ENCODE results near the gene NLRP3.

DNA sequence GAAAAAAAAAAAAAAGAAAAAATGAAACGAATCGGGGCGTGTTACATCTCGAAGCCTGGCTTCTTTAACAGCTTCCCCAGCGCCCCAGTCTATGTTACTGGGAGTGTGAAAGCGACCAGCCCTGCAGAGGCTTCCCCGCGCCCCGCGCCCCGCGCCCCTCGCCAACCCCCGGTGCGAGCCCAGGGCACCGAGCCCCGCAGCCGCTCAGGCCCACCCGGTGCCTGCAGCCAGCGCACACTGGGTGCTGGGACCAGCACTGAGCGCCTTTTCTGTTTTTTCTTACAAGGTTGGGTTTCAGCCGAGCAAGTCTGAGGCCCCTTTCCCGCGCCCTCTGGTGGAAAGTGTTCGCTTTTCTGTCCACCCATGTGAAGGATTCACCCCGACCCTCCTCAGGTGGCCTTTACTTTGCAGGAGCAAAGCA lies 42.2 kb upstream of the NLRP3 start:
- TF ChIP-seq CTCF (conservative IDR thresholded peaks at IDR 0.05 in 1 of 2, IDR thresholded peaks at IDR 0.05 in 1 of 2; ENCODE audit: extremely low read depth in 1 of 2, insufficient read depth in 1 of 2, low read depth in 1 of 2, low read length in 2 of 2) (peak; percentile 46 to 56), EZH2 (IDR thresholded peaks at IDR 0.05; ENCODE audit: borderline replicate concordance, low read length) (no peak)
